Activated CD4-positive, alpha-beta T cell treated with anti-CD3 and anti-CD28 coated beads for 1 hour (primary cell): ENCODE data around the gene CNIH3.
A peak's percentile ranks its signal among the peaks of the same experiment; 100 is the strongest.
"Not testable (repeated sequence)": the region's sequence is repeated elsewhere in the genome, so short reads cannot be mapped to it uniquely, and the experiment has no call there.

Source experiments
- DNase-seq: peaks from one replicate; pipeline ENCODE4 v3.0.0-alpha.2; 2020

The CNIH3 gene

GRCh38 chr1:224644553-224645154 is 28.5 kb downstream of the CNIH3 start:
- peak; percentile 23 for DNase-seq

- DNase-seq: no peak
These were observed 31.3 kb downstream of the CNIH3 start for GRCh38 chr1:224647449-224647848.

DNA sequence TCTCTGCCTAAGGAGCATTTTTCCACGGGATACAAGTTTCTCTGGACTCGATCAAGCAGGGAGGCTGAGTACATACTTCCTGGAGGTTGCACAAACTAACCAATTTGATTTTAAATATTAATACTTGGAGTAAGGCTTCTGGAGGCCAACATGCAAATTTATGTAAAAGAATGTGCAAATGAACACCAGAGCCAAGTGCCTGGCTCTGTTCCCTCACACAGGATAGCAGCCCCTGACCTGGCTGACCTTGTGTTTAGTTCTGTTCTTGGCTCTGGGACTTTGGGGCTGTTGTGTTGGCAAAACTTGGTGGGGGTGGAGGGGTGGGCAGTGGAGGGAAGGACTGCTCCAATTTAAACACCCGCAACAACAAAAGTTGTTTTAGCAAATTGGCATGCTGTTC is 34.2 kb downstream of the CNIH3 start:
- DNase-seq: no peak

GRCh38 chr1:224651188-224651587 is 35.1 kb downstream of the CNIH3 start:
- no peak for DNase-seq

GRCh38 chr1:224656392-224656791 is 40.3 kb downstream of the CNIH3 start:
- no peak for DNase-seq

GRCh38 chr1:224660074-224660473 is 44.0 kb downstream of the CNIH3 start:
- DNase-seq: no peak

DNA sequence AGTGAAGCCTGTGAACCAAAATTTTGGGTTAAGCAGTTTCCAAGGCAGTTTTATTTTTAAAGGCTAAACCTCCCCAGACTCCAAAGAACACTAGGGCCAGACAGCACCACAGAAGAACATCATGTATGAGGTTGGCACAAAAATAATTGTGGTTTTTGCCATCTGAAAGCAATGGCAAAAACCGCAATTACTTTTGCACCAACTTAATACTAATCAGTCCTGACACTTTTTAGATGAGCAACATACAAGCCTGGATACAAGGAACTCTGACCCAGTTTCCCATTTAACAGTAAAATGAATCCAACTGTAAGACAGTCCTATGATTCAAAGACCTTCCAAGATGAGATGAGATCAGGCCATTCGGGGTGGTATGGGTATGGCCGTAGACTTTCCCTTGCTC is 46.8 kb downstream of the CNIH3 start:
- DNase-seq: no peak

- DNase-seq: no peak
These were observed 48.9 kb downstream of the CNIH3 start for GRCh38 chr1:224665016-224665415.

DNA sequence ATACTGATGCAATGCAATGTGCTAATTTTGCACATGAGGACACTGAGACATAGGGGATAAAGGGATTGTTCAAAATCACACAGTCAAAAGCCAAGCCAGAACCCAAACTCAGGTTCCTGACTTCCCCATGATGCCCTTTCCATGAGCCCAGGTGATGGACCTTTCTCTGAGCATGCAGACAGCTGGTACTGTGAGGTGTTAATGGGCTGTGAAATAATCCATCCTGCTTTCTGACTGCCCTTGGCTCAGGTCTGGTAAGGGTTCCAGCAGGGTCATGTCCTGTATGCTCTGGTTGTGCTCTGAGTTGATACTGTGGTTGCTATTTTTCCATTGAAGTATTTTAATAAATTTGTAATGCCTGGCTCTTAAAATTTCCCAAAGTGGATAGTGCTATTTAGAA is 50.0 kb downstream of the CNIH3 start:
- DNase-seq: no peak

- no peak for DNase-seq
These were observed 50.8 kb downstream of the CNIH3 start for GRCh38 chr1:224666913-224667312.

DNA sequence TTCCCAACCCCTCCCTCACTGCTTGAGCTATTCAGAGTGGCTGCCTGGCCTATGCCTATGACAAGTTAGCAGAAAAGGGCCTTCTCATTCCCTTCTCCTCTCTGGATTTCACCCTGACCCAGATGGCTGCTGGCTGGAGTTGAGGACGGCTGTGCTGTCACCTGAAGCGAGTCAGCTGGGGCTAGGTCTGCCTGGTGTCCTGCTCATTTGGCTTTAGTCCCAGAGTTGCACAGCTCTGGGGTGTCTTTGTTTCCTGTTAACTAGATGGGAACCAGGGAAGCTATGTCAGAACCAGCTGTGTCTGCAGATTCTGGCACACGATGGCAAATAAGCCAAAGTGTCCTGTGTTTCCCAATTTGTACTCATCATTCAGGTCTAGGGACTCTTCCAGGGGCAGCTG is 52.9 kb downstream of the CNIH3 start:
- no peak for DNase-seq

DNA sequence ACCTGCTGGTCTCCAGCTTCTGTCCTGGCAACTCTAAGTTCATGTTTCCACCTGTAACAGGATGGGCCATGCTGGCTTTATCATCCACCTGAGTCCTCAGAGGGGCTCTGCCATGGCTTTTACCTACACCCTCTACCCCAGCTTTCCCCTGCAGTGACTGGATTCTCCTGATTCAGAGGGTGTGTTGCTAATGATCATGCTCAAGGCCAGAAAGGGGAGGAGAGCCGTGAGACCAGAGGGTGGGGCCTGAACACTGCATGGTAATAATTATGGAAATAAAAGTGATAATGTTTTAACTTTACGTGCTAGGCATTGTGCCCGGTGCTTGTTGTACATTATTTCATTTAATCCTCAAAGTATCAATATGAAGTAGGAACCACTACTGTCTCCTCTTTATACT is 53.3 kb downstream of the CNIH3 start:
- no peak for DNase-seq

DNA sequence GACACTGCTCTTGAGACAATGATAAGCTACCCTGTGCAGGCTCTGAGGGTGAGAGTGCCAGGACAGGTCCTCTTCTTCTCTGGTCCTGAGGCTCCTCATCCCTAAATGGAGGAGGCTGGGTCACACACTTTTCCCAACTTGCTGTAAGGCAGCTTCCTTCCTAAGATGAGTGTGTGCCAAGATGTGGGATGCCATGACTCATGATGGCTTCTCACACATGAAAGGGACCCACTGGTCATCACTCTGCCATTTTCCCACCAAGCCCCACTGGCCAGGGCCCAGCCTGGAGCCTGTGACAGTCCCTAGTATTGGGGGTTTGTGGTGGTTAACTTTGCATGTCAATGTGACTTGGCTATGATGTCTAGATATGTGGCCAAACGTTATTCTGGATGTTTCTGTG is 54.4 kb downstream of the CNIH3 start:
- no peak for DNase-seq

DNA sequence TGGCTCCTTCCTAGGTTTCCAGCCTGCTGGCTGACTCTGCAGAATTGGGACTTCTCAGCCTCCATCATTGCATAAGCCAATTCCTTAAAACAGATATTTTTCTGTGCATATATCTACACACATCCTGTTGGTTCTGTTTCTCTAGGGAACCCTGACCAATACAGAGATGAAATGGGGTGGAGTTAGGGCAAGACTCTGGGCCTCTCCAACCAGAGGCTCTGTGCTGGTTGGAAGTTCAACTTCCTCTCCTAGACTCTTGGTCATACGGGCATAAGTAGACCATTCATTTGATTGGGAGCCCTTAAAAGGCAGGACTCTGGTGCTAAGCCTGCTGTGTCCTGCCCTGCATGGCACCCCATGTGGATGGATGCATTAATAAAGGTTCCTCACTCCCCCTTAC is 55.0 kb downstream of the CNIH3 start:
- no peak for DNase-seq

DNA sequence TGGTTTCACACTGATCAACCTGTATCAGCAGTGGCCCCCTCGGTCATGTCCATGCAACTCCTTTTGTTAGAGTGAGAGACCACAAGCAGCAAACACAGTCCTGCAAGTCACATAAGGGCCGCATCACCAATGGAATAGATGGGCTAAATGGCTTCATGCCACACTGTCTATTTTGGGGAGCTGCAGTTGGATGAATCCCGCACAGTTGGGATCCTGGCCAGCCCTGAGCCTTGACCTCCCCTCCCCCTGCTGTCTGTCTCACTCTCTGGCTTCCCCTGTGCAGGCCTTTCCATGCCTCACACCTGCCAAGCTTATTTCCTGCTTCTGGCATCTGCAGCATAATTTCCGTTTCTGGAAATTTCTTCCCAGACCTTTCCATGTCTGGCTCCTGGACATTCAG is 57.0 kb downstream of the CNIH3 start:
- no peak for DNase-seq

DNA sequence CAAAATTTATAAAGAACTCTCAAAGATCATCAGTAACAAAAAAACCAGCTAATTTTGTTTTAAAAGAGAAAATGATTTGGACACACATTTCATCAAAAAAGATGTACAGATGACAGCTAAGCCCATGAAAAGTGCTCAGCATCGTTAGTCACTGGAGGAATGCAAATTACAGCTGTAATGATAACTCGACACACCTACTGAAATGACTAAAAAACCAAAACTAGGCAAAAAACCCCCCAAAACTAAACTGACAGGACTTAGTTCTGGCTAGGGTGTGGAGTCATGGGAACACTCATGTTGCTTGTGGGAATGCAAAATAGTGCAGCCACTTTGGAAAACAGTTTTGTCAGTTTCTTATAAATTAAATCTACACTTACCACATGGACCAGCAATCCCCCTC is 59.5 kb downstream of the CNIH3 start:
- no peak for DNase-seq

DNA sequence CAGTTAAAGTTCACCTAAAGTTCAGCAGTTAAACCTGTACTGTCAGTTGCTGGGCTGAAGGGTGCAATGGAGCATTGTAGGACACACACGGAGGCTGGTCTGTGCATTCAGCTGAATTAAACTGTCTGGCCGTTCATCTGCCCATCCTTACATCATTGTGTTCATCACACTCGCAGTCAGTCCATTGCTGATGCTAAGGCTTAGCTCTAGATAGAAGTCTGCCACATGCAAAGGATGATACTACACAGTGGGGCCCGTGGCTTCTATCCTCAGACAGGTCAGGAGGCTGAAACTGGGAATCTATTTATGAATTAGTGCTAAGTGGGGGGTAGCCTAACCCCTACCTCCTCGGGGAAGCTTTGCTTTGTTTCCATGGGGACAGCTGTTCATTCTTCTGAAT is 60.4 kb downstream of the CNIH3 start:
- no peak for DNase-seq

GRCh38 chr1:224678168-224678567 is 62.1 kb downstream of the CNIH3 start:
- no peak for DNase-seq

DNA sequence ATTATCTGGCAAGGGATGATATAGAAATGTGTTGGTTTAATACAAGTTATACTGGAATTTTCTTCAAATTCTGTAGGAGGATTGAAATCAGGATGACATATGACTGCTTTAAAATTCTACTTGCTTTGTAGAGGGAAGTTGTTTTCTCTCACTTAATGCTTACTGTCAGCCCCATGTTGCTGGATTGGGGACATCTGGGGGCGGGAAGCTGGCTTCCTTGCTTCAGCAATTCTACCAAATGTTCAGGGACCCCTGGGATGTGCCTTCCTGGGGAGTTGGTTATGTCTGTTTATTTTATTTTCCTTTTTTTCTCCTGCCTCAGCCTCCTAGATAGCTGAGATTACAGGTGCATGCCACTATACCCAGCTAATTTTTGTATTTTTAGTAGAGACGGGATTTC is 63.5 kb downstream of the CNIH3 start:
- DNase-seq: no peak

GRCh38 chr1:224681816-224682215 is 65.7 kb downstream of the CNIH3 start:
- DNase-seq: no peak

DNA sequence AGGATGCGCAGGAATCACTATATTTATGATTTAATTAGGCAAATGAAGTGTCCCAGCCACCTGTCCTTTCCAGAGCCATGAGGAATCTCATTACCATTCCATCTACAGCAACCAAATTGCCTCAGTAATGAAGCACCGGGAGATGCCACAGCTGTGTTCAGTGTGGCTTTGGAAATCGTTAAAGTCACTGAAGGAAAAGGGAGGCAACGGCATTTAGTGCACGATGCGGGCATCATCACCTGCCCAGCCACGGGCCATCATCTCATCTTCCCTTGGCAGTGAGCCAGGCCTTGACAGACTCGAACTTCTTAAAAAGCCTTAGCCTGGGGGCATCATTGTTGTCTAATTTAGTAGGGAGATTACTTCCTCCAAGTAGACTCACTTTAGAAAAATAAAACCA is 67.8 kb downstream of the CNIH3 start:
- no peak for DNase-seq

DNA sequence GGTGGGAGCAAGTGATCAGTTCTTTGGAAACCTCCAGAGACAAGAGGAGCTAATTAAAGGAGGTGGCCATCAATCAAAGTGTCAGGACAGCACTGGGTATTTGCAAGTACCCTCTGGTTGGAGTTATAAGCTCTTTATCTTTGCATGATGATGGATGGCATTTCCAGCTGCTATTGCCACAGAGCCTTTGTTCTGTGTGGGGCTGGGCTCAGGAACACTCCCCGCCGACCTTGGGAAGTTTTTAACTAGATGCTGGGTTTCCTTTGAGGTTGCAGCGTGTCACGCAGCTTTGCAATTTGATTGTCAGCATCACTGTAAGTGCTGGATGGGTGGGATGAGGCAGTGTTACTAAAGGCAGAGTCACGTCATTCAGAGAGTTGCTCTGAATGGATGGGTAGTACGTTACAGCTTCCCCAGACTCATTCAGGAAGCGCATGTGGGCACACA is 68.9 kb downstream of the CNIH3 start:
- no peak for DNase-seq

GRCh38 chr1:224686140-224686539 is 70.0 kb downstream of the CNIH3 start:
- DNase-seq: not testable (repeated sequence)

GRCh38 chr1:224687465-224687864 is 71.3 kb downstream of the CNIH3 start:
- no peak for DNase-seq

DNA sequence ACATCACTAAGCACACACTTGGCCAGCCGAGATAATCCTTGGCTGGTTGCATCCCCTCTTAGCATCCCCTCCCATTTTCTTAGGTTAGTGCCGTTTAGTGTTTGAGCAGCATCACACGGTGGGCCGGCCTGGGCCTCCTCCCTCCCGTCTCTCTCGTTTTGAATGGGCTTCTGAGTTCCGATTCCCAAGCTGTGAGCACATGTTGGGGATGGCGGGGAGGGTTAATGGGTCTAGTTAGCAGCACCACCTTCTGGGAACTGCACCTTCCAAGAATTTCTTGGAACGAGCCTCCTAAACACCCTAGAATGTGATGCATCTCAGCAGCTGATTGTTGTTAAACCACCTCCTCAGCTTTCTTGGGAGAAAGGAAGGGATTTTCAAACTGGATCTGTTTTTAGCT is 73.3 kb downstream of the CNIH3 start:
- no peak for DNase-seq

DNA sequence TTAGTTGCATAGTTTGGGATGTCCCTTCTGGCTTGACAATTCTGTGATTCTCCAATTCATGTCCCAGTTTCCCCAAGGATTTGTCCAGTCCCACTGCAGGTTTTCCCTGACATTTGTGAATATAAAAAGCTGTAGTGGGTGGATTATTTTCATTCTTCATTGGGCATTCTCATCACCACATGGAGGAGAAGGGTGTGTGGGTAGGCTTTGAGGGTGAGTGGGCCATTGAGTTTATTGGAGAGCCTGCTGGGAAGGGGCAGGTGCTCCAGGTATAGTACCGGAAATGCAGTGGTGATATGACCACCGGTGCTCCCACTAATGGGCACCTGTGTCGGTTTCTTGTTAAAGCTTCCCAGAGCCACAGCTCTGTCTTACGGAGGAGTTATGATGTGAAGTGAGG is 74.5 kb downstream of the CNIH3 start:
- DNase-seq: no peak
